ENCODE data around the gene E4F1. TPM values are rescaled to one million over a fixed set of nuclear protein-coding genes. Genes with fewer than 3 reads are reported as not detected.

Gene E4F1
- total and polyA plus RNA-seq, 2 donors from 2014 or later, result 13.6 to 26.0 TPM

DNA sequence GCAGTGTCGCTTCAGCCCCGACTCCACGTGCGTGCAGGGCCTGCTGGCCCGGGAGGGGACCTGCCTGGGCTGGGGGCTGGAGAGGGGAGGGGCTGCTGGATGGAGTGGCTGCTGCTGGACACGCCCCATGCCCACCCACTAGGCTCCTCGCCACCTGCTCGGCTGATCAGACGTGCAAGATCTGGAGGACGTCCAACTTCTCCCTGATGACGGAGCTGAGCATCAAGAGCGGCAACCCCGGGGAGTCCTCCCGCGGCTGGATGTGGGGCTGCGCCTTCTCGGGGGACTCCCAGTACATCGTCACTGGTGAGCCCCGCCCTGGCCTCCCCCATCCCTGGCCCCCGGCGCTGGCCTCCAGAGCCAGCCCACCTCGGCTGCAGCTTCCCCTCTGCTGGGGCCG is 15.1 kb upstream of the E4F1 start:
- Histone ChIP-seq H3K36me3 (ENCODE audit: control insufficient read depth in 2 of 3, insufficient read depth in 3 of 3, low read length in 3 of 3) (peaks cover 0 to 4% (median 0%) of the 10 kb centered on the region in 3 donors), H3K9ac (ENCODE audit: low read length in 3 of 3) (no peak overlapping the region), H3K27ac (ENCODE audit: low read depth in 2 of 2, low read length in 2 of 2) (no peak overlapping the region), H3K27me3 (ENCODE audit: control insufficient read depth, insufficient read depth, low read length) (no peaks in the 10 kb centered on the region), H3K4me1 (ENCODE audit: control insufficient read depth in 2 of 3, insufficient read depth in 2 of 3, low read depth in 1 of 3, low read length in 3 of 3) (peaks cover 0 to 31% (median 22%) of the 10 kb centered on the region in 3 donors), H3K9me3 (ENCODE audit: control insufficient read depth in 2 of 3, insufficient read depth in 1 of 3, low read length in 3 of 3) (no peaks in the 10 kb centered on the region), H3K4me3 (ENCODE audit: low read length in 3 of 3) (no peak overlapping the region)
- TF ChIP-seq, protein P1, sequence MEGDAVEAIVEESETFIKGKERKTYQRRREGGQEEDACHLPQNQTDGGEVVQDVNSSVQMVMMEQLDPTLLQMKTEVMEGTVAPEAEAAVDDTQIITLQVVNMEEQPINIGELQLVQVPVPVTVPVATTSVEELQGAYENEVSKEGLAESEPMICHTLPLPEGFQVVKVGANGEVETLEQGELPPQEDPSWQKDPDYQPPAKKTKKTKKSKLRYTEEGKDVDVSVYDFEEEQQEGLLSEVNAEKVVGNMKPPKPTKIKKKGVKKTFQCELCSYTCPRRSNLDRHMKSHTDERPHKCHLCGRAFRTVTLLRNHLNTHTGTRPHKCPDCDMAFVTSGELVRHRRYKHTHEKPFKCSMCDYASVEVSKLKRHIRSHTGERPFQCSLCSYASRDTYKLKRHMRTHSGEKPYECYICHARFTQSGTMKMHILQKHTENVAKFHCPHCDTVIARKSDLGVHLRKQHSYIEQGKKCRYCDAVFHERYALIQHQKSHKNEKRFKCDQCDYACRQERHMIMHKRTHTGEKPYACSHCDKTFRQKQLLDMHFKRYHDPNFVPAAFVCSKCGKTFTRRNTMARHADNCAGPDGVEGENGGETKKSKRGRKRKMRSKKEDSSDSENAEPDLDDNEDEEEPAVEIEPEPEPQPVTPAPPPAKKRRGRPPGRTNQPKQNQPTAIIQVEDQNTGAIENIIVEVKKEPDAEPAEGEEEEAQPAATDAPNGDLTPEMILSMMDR (IDR thresholded peaks at IDR 0.05; ENCODE audit: borderline replicate concordance, extremely low read depth, insufficient read depth), result no peak
- DNase-seq (no peak), FAIRE-seq (no peak)
- intact Hi-C loops (cut with DNase I), result no loop called here

DNA sequence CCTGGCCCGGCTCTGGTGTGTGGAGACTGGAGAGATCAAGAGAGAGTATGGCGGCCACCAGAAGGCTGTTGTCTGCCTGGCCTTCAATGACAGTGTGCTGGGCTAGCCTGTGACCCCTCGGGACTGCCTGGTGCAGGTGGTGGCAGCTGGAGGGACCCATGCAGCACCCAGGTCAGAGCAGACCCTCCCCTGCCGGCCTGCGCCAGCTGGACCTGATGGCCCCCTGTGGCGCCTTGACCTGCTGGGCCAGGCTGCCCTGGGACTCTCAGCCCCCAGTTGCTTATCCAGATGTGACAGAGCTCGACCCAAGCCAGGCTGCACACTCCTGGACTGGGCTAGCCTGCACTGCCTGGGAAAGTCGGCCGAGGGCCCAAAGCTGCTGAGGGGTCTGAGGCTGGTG is 14.6 kb upstream of the E4F1 start:
- Histone ChIP-seq H3K27ac (ENCODE audit: low read depth in 2 of 2, low read length in 2 of 2) (no peak overlapping the region), H3K4me1 (ENCODE audit: control insufficient read depth in 2 of 3, insufficient read depth in 2 of 3, low read depth in 1 of 3, low read length in 3 of 3) (peaks cover 0 to 36% (median 24%) of the 10 kb centered on the region in 3 donors), H3K36me3 (ENCODE audit: control insufficient read depth in 2 of 3, insufficient read depth in 3 of 3, low read length in 3 of 3) (peaks cover 0 to 4% (median 0%) of the 10 kb centered on the region in 3 donors), H3K9ac (ENCODE audit: low read length in 3 of 3) (no peak overlapping the region), H3K9me3 (ENCODE audit: control insufficient read depth in 2 of 3, insufficient read depth in 1 of 3, low read length in 3 of 3) (no peaks in the 10 kb centered on the region), H3K4me3 (ENCODE audit: low read length in 3 of 3) (no peak overlapping the region), H3K27me3 (ENCODE audit: control insufficient read depth, insufficient read depth, low read length) (no peaks in the 10 kb centered on the region)
- DNase-seq (no peak), FAIRE-seq (no peak)
- intact Hi-C loops (cut with DNase I), result no loop called here
- TF ChIP-seq, protein P1 (IDR thresholded peaks at IDR 0.05; ENCODE audit: borderline replicate concordance, extremely low read depth, insufficient read depth), result no peak

DNA sequence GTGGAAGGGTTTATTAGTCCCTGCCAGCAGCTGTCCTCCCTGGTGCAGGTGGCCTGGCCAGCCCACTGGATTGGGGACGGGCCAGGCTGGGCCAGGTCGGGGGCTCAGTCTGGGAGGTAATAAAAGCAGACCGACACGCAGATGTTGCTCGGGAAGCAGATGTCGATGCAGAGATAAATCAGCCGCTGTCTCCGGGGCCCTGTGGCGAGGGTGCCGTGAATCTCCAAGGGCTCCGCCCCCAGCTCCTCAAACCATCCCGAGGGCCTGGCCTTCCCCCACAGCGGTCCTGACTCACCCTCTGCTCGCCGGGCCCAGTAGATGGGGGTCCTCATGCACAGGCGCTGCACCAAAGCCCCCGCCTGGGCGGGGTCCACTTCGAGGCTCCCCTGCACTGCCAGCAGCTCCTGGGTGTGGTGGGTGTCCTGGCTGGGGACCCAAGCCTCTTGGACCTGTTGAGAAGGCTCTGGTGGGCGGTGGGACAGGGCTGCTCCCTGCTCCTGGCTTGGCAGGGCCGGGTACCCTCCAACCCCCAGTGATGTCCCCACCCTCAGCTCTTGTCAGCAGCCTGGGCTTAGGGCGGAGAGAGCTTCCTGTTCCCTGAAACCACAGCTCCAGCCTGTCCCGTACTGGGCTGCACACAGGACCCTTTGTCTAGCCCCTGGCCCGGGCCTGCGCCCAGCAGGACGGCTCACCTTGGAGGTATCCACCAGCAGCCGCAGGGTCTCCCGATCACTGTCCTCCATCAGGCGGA is 14.0 kb upstream of the E4F1 start:
- DNase-seq (peak in 1 of 5 donors; percentile 79), FAIRE-seq (no peak)
- Histone ChIP-seq H3K9ac (ENCODE audit: low read length in 3 of 3) (no peak overlapping the region), H3K27ac (ENCODE audit: low read depth in 2 of 2, low read length in 2 of 2) (no peak overlapping the region), H3K27me3 (ENCODE audit: control insufficient read depth, insufficient read depth, low read length) (no peaks in the 10 kb centered on the region), H3K4me3 (ENCODE audit: low read length in 3 of 3) (no peak overlapping the region), H3K4me1 (ENCODE audit: control insufficient read depth in 2 of 3, insufficient read depth in 2 of 3, low read depth in 1 of 3, low read length in 3 of 3) (peaks cover 0 to 40% (median 24%) of the 10 kb centered on the region in 3 donors), H3K9me3 (ENCODE audit: control insufficient read depth in 2 of 3, insufficient read depth in 1 of 3, low read length in 3 of 3) (no peaks in the 10 kb centered on the region), H3K36me3 (ENCODE audit: control insufficient read depth in 2 of 3, insufficient read depth in 3 of 3, low read length in 3 of 3) (peaks cover 0 to 4% (median 0%) of the 10 kb centered on the region in 3 donors)
- TF ChIP-seq, protein P1 (IDR thresholded peaks at IDR 0.05; ENCODE audit: borderline replicate concordance, extremely low read depth, insufficient read depth), result no peak
- intact Hi-C loops (cut with DNase I), result no loop called here

Data from kidney (tissue), 14 donors.